ENCODE data around the gene SERF2.

DNA sequence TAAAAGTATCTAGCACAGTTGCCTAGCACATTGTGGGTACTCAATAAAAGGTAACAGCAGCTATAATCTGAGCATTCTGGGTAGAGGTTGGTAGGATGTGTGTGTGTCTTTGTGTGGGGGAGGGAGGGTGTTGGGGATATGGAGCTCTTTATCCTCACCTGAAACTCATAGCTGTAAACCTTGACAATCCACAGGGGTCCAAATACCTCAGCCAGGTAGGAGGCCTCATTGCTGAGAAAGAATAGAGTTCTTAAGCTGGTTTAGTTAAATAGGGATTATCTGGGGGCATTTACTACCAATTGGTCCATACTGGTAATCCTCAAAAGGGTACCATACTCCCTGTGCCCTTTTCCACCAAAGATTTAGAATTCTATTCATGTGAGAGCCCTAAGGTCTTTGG is 3.9 kb downstream of the SERF2 start:
- TF ChIP-seq, protein P1, sequence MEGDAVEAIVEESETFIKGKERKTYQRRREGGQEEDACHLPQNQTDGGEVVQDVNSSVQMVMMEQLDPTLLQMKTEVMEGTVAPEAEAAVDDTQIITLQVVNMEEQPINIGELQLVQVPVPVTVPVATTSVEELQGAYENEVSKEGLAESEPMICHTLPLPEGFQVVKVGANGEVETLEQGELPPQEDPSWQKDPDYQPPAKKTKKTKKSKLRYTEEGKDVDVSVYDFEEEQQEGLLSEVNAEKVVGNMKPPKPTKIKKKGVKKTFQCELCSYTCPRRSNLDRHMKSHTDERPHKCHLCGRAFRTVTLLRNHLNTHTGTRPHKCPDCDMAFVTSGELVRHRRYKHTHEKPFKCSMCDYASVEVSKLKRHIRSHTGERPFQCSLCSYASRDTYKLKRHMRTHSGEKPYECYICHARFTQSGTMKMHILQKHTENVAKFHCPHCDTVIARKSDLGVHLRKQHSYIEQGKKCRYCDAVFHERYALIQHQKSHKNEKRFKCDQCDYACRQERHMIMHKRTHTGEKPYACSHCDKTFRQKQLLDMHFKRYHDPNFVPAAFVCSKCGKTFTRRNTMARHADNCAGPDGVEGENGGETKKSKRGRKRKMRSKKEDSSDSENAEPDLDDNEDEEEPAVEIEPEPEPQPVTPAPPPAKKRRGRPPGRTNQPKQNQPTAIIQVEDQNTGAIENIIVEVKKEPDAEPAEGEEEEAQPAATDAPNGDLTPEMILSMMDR (IDR thresholded peaks at IDR 0.05 in 4 of 5, conservative IDR thresholded peaks at IDR 0.05 in 1 of 5), result no peak
- TF ChIP-seq POLR2A (IDR thresholded peaks at IDR 0.05), result no peak
